ENCODE measurements around the gene SAC3D1.
"Not testable (repeated sequence)": the region's sequence is repeated elsewhere in the genome, so short reads cannot be mapped to it uniquely, and the experiment has no call there.

Gene SAC3D1

GRCh38 chr11:65040847-65041622, at the start of gene SAC3D1:
Gene SAC3D1, plus strand, starts transcription at chr11:65041210. Its CDS starts 83 bp downstream, at chr11:65041293.
- peak; percentile 98 for DNase-seq (ENCODE audit: low spot score)

- no peak for DNase-seq (ENCODE audit: low spot score)
Measured at GRCh38 chr11:64994318-64994717, 46.7 kb upstream of the SAC3D1 start.

GRCh38 chr11:64996327-64996709, 44.7 kb upstream of the SAC3D1 start:
- no peak for DNase-seq (ENCODE audit: low spot score)

GRCh38 chr11:64996710-64997380, 44.2 kb upstream of the SAC3D1 start, which contains the start of gene BATF2:
Gene BATF2, minus strand, starts transcription at chr11:64996971. Its CDS starts 57 bp downstream, at chr11:64996914.
- DNase-seq (ENCODE audit: low spot score): peak; percentile 79

GRCh38 chr11:64998141-64998540, 42.9 kb upstream of the SAC3D1 start:
- peak; percentile 32 for DNase-seq (ENCODE audit: low spot score)

- DNase-seq (ENCODE audit: low spot score): peak; percentile 60
Measured at GRCh38 chr11:64998690-64999431, 42.1 kb upstream of the SAC3D1 start.

- no peak for DNase-seq (ENCODE audit: low spot score)
Measured at GRCh38 chr11:64999478-64999877, 41.5 kb upstream of the SAC3D1 start.

- no peak for DNase-seq (ENCODE audit: low spot score)
Measured at GRCh38 chr11:65002706-65003105, 38.3 kb upstream of the SAC3D1 start.

GRCh38 chr11:65003282-65003681, 37.7 kb upstream of the SAC3D1 start:
- no peak for DNase-seq (ENCODE audit: low spot score)

- not testable (repeated sequence) for DNase-seq (ENCODE audit: low spot score)
Measured at GRCh38 chr11:65003968-65004367, 37.0 kb upstream of the SAC3D1 start.

- no peak for DNase-seq (ENCODE audit: low spot score)
Measured at GRCh38 chr11:65008016-65008415, 33.0 kb upstream of the SAC3D1 start.

GRCh38 chr11:65008873-65009272, 32.1 kb upstream of the SAC3D1 start:
- DNase-seq (ENCODE audit: low spot score): no peak

GRCh38 chr11:65013130-65013887, 27.7 kb upstream of the SAC3D1 start:
- peak; percentile 93 for DNase-seq (ENCODE audit: low spot score)

GRCh38 chr11:65013888-65014725, 26.9 kb upstream of the SAC3D1 start, which contains the start of gene ARL2:
Gene ARL2, plus strand, starts transcription at chr11:65014160. Its CDS starts 48 bp downstream, at chr11:65014208.
- DNase-seq (ENCODE audit: low spot score): peak; percentile 91

- DNase-seq (ENCODE audit: low spot score): no peak
Measured at GRCh38 chr11:65014726-65015227, 26.2 kb upstream of the SAC3D1 start.

GRCh38 chr11:65016705-65017104, 24.3 kb upstream of the SAC3D1 start:
- DNase-seq (ENCODE audit: low spot score): no peak

GRCh38 chr11:65017937-65018336, 23.1 kb upstream of the SAC3D1 start:
- no peak for DNase-seq (ENCODE audit: low spot score)

- DNase-seq (ENCODE audit: low spot score): no peak
Measured at GRCh38 chr11:65019824-65020223, 21.2 kb upstream of the SAC3D1 start.

- DNase-seq (ENCODE audit: low spot score): no peak
Measured at GRCh38 chr11:65021003-65021402, 20.0 kb upstream of the SAC3D1 start.

GRCh38 chr11:65021509-65021908, 19.5 kb upstream of the SAC3D1 start:
- DNase-seq (ENCODE audit: low spot score): no peak

GRCh38 chr11:65023502-65023901, 17.5 kb upstream of the SAC3D1 start:
- not testable (repeated sequence) for DNase-seq (ENCODE audit: low spot score)

Measured in SW480 (cell line).